Activated CD4-positive, CD25-positive, alpha-beta regulatory T cell treated with anti-CD3 and anti-CD28 coated beads, Interleukin-2, amount 50 U/mL, for 72 hours (primary cell): ENCODE measurements around the gene TTC27.

Experiments
- DNase-seq: peaks from one replicate; pipeline ENCODE4 v3.0.0; 2021

The TTC27 gene

DNA sequence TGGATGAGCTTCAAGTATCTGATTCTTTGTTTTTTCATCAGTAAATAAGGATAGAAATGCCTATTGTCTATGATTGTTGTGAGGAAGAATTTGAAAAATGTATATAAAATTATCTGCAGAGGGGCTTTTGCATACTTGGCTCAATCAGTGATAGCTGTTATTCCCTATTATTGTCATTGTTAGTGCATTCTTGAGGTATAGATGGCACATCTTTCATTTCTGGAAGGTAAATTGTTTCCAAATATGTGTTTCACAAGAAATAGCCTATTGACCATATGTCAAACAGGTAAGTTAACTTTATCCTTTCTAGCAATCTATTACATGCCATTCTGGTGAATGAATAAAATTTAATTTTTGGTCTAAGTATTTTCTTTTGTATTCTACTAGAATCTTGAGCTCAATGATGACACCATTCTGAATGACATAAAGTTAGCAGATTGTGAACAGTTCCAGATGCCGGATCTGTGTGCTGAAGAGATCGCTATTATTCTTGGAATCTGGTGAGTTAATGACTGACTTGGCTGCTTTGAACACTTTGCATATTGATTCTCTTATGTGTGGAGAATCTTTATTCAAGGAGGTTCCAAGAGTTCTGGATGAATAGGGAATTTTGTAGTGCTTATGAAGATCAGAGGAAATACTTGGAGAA is 44.2 kb downstream of the TTC27 start:
- DNase-seq: no peak

DNA sequence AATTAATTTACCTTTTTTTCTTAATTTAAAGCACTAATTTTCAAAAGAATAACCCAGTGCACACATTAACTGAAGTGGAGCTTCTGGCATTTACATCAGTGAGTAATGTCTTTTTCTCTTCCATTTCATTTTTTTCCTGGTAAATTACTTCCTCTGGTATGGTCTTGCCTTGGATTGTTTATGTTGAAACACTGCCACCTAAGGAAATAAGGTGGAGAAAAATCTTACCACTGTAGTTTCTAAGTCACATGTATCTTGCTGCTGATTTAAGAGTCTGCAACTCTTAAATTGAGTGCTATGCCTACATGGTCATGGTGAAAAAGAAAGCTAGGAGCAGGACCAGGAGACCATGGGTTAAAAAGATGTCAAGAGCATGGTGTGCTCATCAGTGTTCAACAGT is 51.0 kb downstream of the TTC27 start:
- DNase-seq: no peak

DNA sequence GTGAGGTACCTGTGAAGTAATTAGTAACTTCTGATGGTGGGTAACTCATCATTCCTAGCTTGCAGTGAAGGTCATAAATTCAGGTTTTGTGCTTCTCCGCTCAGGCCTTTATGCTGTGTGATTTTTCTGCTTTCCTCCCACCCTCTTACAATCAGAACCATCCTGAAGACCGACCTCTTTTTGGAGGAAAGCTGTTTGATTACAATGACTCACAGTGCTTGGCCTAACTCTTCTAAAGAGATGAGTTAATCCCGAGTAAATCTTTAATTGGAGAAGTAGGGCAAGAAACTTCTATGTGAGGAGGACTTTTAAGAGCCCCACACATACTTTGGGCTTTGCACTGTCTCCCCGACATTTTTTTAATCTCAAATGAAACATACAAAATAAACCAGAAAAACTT is 53.1 kb downstream of the TTC27 start:
- DNase-seq: no peak

DNA sequence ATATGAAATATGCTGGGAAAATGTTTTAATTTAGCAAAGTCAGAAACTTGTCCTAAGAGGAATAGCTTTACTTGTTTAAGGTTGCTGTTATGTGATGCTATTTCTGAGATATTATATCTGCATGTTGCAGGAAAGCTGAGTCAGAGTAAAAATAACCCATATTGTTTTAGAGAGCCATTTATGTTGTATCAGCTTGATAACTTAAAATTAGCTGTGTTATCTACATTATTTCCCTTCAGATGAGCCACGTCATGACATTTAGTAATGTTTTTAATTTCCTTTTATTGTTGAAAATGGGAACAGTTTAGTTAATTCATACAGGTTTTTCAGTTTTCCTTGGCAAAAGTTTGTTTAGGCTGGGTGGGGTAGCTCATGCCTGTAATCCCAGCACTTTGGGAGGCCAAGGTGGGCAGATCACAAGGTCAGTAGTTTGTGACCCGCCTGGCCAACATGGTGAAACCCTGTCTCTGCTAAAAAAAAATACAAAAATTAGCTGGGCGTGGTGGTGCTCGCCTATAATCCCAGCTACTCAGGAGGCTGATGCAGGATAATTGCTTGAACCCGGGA is 55.8 kb downstream of the TTC27 start:
- DNase-seq: no peak

DNA sequence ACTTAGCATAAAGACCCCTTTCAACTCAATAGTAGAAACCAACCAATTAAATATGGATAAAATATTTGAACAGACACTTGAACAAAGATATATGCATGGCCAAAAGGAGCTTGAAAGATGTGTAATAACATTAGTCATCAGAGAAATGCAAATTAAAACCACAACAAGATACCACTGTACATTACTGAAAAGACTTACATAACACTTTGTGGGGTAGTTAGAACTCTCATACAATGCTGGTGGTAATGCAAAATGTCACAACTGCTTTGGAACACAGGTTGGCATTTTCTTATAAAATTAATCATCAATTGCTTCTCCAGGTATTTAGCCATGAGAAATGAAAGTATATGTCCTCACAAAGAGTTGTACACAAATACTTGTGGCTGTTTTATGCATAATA is 60.7 kb downstream of the TTC27 start:
- no peak for DNase-seq

DNA sequence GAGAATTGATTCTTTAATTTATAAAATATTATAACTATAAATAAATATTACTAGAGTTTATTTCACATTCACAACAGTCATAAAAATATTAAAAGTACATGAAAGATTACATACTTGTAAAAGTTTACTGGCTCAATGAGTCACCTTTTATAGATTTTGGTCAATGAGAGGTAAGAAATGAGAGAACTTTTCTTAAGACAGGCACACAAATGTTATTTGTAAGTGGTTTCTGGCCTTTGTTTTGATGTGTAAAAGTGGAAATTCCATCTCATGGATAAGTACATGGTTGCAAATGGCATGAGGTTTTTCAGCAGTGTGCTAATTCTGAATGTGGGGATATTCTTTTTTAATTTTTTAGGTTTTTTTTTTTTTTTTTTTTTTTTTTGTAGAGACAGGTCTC is 63.8 kb downstream of the TTC27 start:
- DNase-seq: no peak

DNA sequence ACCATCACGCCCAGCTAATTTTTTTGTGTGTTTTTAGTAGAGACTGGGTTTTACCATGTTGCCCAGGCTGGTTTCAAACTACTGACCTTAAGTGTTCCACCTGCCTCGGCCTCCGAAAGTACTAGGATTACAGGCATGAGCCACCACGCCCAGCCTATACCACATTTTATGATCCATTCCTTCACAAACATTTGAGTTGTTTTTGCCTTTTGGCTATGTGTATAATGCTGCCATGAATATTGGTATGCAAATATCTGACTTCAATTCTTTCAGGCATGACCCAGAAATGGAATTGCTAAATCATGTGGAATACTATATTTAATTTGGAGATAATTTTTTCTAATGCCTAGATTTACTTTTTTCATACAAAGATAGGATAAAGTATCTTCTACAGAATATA is 68.6 kb downstream of the TTC27 start:
- no peak for DNase-seq

DNA sequence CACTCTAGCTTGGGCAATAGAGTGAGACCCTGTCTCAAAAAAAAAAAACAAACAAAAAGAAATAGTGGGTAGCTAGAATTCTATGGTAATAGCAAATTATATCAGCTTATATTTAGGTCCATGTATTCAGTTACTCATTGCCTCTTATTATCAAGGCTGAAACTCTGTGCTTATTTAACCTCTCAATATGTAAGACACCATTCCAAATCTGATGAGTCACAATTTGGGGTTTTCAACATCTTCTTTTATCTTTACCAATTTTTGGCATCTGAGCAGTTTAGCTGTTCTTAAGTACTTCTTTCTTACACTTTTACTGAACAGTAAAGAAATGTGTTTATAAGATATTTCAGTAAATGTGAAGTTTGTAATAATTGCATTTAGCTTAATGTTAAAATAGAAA is 69.3 kb downstream of the TTC27 start:
- DNase-seq: no peak

DNA sequence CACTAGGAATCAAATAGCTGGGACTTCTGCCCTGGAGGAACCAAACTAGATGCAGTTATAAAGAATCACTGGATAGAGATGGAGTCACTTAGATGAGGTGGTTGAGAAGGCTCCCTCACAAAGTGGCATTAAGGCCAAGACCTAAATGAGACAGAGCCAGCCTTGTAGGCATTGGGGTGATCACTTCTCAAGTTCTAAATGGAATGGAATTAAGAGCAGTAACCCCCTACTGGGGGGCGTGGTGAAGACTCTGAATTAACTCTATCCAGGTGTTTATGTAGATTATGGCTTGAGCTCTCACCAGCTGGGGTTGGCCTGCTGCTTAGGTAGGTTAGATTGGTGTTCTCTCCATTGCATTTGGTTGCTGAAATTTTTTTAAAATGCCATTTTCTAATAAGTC is 71.3 kb downstream of the TTC27 start:
- DNase-seq: no peak

DNA sequence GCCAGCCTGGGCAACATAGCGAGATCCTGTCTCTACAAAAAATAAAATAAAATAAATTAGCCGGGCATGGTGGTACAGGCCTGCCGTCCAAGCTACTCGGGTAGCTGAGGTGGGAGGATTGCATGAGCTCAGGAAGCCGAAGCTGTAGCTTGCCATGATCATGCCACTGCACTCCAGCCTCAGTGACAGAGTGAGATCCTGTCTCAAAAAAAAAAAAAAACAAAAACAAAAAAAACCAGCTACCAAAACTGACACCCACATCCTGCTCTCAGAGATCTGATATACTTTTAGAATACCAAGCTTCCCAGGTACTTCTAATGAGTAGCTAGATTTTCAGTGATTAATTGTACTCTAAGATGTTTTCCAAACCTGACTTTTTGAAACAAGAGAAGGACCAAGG is 74.0 kb downstream of the TTC27 start:
- no peak for DNase-seq

DNA sequence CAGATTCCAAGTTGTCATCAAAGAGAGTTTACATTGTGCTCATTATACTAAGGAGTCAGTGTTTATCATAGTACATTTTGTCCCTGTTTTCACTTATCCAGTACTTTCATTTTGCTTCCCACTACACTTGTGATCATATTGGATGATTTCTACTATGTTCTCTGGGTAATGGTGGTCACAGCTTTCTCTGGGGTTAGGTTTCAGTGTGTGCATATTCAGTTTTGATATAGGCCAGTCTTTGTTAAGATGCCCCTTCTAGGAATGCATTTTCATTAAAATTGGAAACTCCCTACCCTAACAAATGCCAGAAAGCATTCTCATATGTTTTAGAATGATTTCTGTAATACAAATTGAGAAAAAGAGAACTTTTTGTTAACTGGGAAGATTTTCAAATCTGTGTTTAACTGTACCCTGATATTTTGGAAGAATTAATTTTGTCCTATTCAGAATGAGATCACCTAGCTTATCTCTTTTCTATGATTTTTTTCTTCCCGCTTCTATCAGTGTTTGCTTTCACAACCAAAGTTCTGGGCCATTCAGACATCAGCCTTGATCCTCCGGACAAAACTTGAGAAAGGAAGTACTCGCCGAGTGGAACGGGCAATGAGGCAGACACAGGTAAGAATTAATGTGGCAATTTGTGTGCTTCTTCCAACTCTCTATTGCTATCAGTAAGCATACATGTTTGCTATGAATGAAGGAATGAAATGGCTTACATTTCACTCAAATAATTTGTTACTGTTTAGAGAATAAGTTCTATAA is 74.6 kb downstream of the TTC27 start:
- DNase-seq: no peak

DNA sequence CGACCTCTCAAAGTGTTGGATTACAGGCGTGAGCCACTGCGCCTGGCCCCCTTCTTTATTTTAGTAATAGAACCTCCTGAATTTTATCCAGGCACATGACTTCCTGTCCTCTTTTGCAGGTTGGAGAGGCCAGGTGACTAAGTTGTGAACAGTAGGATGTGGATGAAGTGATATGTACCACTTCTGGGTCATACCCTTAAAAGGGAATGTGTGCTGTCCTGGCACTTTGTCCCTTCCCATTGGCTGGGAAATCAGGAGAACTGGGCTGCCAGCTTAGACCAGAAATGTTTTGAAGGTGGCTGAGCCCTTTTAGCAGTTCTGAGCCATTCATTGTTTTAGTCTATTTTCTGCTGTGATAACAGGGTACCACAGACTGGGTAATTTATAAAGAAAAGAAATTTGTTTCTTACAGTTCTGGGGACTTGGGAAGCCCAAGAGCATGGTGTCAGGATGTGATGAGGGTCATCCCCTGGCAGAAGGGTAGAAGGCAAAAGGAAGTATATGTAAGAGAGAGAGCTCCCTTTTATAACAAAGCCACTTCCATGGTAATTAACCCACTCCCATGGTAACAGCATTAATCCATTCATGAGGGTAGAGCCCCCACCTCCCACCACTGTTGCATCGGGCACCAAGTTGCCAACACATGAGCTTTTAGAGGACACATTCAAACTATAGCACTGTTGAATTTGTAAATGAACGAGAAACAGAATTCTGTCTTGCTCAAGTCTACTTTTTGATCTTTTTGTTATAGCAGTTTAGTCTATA is 79.1 kb downstream of the TTC27 start:
- DNase-seq: no peak

DNA sequence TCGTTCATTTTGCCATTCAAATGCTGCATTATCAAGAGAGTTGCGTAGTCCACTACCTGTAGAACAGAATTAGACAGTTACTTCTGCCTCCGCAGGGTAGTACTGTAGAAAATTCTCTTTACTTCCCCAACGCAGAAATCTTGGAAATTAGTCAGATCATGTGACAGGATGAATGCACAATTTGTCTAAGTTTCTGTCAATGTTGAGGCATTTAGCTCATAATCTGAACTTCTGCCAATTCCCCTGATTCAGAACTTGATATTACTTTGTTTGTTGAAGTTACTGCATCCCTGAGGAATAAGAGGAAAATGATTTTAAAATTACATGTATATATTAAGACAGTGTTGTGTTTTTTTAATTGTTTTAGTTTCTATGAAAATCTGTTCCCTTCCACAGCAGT is 83.4 kb downstream of the TTC27 start:
- DNase-seq: no peak

DNA sequence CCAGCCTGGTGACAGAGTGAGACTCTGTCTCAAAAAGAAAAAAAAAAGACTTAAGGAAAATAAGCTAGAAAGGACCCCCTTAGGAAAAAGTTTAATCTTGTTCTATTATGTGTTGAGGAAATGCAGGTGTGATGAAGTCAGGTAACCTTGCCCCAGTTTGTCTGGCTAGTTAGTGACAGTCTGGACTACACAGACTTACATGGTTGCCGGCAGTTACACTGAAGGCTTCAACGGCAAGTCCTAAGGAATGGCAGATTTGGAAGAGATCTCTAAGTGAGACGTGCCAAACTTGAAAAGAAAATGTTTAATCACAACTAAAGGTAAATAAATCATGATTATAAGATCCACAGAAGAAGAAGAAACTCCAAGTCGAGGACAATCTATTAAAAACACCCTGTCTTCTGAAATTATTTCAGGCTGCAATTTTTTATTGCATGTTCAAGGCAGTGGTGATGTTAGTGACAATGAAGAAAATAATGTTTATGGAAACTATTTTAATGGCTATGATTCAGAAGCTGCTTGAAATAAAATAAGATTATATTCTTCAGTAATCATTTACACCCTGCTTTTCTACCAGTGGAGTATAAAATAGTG is 84.2 kb downstream of the TTC27 start:
- no peak for DNase-seq

DNA sequence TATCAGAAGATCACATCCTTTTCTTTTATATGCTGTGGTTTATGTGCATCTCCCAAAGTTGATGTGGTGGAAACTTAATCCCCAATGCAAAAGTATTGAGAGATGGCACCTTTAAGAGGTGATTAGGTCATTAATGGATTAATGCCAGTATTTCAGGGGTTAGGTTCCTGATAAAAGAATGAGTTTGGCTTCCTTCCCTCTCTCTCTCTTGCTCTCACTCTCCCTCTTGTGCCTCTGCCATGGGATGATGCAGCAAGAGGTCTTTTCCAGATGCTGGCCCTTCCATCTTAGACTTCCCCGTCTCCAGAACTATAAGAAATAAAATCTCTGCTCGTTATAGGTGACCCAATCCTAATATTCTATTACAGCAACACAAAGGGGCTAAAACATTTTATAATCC is 85.0 kb downstream of the TTC27 start:
- DNase-seq: no peak

DNA sequence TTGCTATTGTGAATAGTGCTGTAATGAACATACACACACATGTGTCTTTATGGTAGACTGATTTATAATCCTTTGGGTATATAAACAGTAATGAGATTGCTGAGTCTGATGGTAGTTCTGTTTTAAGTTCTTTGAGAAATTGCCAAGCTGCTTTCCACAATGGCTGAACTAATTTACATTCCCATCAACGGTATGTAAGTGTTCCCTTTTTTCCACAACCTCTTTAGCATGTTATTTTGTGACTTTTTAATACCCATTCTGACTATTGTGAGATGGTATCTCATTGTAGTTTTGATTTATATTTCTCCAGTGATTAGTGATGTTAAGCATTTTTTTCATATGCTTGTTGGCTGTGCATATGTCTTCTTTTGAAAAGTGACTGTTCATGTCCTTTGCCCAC is 86.7 kb downstream of the TTC27 start:
- DNase-seq: no peak

DNA sequence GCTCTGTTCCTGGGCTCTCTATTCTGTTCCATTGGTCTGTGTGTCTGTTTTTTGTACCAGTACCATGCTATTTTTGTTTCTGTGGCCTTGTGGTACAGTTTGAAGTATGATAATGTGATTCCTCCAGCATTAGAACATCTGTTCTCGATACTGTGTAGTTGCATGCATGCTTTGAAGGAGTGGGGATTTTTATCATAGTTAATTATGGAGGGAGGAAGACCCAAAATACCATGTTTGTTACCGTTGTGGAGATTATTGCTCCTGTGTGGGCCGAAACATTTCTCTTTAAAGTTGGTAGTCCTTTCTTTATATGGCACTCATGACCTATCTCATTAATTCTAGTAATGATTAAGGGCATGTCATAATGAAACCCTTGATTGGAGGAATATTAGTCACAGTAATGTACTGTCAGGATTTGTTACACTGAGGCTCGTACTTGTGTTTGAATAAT is 87.6 kb downstream of the TTC27 start:
- no peak for DNase-seq

DNA sequence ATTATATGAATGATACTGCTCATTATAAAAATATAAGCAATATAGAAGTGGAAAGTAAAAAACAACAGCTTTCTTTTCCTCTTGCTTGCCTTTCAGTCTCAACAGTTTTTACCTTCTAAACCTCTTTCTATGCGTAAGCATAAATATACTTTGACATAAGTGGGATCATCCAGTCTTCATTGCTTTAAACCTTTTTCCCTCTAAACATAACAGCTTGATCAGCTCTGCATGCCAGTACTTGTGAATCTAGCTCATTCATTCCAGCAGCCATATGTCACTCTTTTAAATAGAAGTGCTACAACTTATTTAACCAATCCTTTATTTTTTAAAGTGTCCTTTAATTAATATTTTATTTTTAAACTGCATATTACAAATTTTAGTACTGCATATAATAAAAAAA is 88.1 kb downstream of the TTC27 start:
- DNase-seq: no peak

DNA sequence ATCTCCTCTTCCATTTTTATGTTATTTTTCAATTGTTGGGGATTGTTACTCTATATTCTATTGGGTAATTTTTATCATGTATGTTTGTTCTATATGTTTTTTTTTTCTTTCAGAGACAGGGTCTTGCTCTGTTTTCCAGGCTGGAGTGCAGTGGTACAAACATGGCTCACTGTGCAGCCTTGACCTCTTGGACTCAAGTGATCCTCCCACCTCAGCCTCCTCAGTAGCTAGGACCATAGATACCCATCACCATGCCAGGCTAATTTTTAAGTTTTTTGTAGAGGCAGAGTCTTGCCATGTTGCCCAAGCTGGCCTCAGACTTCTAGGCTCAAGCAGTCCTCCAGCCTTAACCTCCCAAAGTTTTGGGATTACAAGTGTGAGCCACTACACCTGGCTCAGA is 88.7 kb downstream of the TTC27 start:
- no peak for DNase-seq

DNA sequence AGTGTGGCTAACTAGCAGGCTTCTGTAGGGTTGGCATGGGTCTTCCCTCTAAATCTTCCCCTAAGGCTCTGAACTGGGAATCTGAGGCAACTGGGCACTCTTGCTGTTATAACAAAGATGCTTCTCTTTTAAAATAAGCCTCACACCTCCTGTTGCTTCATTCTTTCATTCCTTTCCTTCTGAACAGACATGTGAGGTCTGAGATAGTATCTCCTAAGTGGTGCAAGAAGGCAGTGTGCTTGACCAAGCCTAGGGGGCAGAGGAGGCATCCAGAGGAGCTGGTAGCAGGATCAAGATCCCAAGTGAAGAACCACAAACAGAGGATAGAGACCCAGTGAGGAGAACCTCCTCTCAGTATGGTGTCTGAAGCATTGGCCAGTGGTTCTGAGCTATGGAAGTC is 90.9 kb downstream of the TTC27 start:
- DNase-seq: no peak

DNA sequence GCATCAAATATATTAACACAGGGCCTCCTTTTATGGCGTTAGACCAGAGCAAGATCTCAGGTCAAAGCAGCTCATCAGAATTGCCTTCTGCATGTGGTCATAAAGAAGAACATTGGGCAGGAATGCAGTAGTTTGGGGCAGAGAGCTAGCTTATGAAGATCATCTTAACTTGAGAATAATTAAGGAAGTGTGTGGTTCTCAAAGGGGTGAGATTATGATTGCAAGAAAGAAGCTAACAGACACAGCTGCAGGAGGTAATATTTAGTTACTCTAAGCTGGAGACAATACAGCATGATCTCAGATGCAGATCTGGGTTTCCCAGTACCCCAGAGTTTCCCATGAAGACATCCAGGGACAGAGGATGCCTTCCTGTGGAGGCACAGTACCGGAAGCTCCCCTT is 91.6 kb downstream of the TTC27 start:
- no peak for DNase-seq

DNA sequence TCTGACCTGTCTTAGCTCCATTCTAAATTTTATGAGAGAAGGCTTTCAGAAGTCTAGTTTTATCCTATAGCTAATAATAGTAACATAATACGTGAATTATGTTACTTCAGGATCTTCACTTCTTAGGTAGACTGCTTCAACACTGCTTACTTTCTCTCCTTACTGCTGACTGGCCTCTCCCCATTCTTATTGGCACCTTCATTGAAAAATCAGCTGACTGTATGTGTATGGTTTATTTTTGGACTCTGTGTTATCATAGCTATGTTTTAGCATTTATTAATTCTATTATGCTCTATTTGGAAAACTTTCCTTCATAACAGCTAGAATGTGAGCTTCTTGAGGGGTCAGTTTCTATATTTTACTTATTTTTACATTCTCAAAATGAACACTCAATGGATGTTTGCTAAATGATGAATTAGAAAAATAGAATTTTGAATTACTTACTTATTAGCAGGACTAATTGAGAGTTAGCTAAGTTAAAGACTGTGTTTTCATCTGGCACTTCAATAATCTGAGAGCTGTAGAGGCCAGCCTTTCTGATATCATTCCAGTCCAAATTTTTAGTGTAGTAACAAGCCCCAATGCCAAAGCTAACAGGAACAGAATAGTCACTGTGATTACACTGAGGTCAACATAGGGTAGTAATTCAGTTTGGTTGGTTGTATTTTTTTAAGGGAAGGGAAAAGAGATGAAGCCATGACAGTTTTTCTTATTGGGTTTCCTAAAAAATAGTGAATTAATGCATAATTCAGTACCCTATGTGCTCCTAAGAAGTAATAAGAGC is 92.3 kb downstream of the TTC27 start:
- DNase-seq: no peak

DNA sequence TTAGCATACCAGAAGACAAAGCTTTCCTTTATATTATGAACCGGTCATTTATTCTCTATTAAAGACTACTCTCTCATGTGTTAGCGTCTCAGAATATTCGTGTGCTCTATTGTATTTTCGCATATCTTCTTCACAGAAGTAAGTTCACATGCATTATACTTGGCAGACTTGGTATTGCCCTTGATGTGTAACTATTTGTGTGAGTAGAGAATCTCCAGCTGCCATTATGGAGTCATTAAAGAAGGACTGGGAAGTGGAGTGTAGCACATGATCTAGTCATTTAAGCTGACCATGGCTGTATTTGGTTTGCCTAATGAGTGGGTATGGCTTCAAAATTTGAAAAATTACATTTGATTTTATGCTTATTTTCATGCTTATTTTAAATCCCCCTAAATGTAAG is 92.9 kb downstream of the TTC27 start:
- DNase-seq: no peak
